Stimulated activated CD8-positive, alpha-beta memory T cell treated with anti-CD3 and anti-CD28 coated beads, Interleukin-4, amount 100 ng/mL, for 1 hour (primary cell): ENCODE data around the gene RPL10A.

Experiments
- DNase-seq, 2 donors: peaks; one replicate each; pipeline ENCODE4 v3.0.0-alpha.2; 2020; ENCODE audit warnings: low read depth in 2 of 2, low spot score in 1 of 2

Gene RPL10A

GRCh38 chr6:35474942-35475570 is 6.9 kb downstream of the RPL10A start:
- no peak for DNase-seq

GRCh38 chr6:35475573-35475972 is 7.4 kb downstream of the RPL10A start:
- DNase-seq = no peak

GRCh38 chr6:35476004-35476403 is 7.8 kb downstream of the RPL10A start:
- DNase-seq = no peak

DNA sequence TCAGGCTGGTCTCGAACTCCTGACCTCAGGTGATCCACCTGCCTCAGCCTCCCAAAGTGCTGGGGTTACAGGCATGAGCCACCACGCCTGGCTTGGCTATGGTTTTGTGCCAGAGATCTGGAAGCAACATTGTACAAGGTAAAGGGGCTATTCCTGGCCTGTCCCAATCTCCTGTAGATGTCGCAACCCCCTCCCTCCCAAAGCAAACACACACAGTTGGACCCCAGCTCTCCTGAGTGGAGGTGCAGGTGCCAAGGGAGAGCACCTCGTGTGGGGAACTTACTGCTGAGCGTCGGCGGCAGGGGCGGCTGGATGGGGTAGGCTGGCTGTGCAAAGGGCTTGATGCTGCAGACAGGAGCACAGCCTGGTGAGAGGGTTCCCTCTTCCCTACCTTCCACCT is 8.8 kb downstream of the RPL10A start:
- no peak for DNase-seq

GRCh38 chr6:35477551-35478179 is 9.5 kb downstream of the RPL10A start:
- no peak for DNase-seq

GRCh38 chr6:35478259-35478658 is 10.1 kb downstream of the RPL10A start:
- DNase-seq = no peak

- no peak for DNase-seq
These were observed 12.0 kb downstream of the RPL10A start for GRCh38 chr6:35480176-35480575.

DNA sequence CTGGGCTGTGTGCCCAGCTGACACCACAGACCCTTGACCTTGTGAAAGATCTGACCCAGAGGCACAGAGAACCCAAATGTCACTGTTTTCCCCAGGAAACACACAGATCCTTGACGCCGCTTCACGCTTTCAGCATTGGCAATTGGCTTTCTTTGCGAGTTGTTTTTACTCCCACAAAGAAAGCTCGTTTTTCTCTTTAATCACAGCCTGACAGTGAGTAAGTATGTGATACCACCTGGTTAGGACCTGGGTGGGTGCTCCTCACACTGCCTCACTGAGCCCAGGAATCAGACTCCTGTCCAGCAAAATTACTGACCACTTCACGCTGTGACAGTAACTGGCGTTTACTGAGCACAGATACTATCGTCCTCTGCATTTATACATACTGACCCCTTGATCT is 13.0 kb downstream of the RPL10A start:
- DNase-seq = no peak

GRCh38 chr6:35483062-35483461 is 14.9 kb downstream of the RPL10A start:
- no peak for DNase-seq

DNA sequence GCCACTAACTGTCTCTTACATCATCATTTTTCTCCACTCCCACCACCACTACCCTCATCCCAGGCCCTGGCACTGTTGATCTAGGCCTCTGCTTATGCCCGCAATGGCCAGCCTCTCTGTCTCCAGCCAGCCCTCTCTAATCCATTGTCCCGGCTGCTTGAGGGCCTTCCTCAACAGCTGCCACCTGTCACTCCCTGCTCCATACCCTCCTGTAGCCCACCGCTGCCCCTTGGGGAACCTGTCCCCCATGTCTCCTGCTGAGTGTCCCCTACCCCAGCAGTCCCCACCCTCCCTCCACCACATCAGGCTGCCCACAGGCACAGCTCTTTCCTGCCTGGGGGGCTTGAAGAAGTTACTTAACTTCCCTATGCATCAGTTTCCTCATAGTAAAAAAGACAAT is 15.3 kb downstream of the RPL10A start:
- DNase-seq = no peak

- no peak for DNase-seq
These were observed 15.9 kb downstream of the RPL10A start for GRCh38 chr6:35483893-35484645.

- DNase-seq = no peak
These were observed 16.8 kb downstream of the RPL10A start for GRCh38 chr6:35484921-35485392.

GRCh38 chr6:35485402-35485877 is 17.2 kb downstream of the RPL10A start:
- DNase-seq = no peak

DNA sequence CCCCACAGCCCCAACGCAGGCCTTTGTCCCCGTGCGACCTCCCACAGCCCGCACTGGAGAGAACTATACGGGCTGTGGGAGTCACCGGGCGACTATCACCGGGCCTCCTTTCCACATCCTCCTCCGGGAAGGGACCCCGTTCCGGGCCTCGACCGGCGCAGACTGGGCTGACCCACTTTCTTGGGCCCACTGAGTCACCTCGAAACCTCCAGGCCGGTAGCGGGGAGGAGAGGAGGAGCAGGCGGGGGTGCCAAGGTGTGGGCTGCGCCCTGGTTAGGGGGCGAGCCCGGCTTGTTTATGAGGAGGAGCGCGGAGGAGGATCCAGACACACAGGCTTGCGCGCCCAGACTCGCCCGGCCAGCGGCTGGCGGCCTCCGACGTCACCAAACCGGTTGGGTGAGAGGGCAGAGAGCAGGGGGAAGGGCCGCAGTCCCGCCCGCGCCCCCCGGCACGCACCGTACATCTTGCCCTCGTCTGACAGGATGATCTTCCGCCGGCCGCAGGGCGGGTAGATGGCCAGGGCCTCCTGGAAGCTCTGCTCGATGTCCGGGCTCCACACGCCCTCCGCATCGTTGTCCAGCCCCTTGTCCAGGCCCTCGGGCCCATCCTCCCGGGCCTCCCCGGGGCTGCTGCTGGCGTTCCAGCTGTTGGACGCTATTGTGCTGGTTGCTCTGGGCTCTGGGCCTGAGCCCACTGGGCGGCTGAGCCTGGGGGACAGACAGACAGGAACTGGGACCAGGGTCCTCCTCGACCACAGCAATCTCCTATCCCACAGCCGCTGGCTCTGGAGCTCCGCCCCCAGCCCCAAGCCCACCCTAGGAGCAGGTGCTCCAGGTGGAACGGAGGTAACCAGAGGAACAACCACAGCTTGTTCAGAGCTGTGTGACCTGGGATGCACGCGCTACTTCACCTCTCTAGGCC is 18.1 kb downstream of the RPL10A start:
- no peak for DNase-seq

DNA sequence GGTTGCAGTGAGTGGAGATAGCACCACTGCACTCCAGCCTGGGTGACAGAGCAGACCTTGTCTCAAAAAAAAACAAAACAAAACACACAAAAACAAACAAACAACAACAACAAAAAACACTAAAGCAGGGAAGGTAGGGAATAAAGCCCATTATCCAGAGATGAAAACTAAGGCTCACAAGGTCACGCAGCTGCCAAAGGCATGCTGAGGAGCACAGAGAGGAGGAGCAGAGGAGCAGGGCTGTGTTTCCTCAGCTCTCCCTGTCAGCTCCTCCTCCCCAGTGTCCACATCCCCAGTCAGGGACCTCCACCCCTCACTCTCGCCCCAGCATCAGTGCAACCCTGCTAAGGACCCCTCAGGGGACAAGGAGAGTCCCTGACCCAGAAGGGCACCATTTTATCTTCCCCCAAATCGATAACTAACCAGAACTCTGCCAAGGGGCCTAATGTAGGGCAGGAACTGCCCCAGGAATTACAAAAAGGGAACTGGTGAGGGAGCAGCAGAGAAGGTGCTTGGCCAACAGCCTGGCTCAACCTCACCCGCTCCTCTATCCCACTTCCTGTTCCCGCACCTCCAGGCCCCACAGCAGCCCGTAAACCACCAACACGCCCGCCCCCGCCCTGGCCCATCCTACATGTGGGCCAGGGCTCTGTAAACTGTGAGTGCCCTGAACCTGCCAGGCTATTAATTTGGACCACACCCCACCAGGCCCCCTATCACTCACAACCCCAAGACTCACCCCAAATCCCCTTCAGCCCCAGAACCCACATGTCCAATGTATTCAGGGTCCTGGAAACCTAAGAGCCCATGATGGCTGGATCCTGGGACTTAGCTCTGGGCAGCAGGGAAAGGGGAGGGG is 19.7 kb downstream of the RPL10A start:
- DNase-seq = no peak

GRCh38 chr6:35488517-35488862 is 20.3 kb downstream of the RPL10A start:
- no peak for DNase-seq

DNA sequence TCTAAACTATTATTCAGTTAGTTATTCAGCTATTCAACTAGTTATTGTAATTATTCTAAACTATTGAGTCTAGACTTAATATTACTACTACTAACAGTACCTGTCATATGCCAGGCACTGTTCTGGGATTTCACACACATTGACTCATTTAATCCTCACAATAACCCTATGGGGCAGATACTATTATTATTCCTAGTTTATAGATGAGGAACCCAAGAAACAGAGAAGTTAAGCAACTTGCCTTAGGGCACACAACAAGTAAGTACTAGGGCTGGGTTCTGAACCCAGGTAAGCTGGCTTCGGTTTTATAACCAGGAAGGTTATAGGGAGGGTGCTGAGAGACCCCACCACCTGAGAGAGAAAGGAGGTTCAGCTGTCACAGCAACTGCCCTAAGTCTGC is 20.9 kb downstream of the RPL10A start:
- no peak for DNase-seq

DNA sequence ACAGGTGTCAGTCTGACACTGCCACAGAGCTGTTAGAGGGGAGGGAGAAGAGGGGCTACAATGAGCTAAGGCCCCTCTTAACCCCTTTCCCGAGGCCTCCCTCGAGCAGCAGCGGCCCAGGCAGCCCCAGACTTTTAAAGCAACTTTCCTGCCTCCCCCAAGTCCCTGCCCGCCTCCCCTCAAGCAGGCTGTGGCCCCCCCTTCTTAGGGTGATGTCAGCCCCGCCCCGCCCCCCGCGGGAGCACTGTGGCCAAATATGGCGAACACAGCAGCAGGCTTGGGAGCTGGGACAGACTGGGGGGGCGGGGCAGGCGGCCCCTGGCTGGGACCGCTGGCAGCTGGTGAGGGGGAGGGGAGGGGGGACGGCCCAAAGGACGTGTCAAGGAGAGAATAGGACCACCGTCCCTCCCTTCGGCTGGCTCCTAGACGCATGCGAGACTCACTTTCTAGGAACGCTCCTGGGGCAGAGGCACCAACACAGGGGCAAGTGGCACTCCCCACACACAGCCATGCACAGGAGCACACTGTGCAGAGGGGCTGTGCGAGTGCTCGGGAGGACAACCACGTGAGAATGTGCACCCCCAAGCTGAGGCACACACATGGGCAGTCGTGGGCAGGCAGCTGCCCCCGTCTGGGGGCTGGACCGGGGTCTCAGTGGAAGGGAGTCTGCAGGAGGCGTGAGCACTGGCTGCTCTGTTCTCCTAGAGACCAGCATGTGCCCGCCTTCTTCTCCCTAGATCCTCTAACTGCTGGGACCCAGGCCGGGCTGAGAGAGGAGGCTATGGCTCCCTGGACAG is 22.0 kb downstream of the RPL10A start:
- no peak for DNase-seq

DNA sequence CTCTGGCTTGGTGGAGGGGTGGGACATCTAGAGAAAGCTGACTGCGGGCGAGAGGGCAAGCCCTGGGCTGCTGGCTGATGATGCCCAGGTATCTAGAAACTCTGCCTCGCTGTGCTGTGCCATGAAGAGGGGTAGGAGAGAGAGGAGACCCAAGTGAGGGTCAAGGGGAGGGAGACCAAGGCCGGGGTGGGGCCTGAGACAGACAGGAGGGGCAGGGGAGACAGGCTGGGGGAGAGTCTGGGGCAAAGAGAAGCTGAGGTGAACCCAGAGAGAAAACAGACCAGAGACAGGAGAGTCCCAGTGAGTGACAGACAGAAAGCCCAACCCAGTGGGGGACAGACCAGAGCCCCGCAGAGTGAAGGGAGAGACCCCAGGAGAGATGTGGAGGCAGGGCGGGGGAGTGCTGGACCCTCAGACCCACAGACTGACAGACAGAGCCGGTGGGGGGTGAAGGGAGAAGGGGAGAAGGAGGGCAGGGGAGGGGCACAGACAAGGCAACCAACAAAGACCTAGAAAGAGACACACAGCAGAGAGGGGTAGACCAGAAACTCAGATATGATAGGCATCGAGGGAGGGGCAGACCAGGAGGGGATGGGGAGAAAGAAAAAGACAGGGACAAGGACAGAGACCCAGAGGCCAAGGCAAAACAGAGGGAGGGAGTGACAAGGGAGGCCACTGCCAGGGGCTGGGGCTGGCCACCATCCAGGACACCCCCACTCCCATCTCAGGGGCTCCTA is 22.8 kb downstream of the RPL10A start:
- DNase-seq = no peak
